Left ventricle myocardium inferior (tissue), 1 donor: Measurements from ENCODE around the gene SLC25A2. TPM values are rescaled to one million over a fixed set of nuclear protein-coding genes. Genes with fewer than 3 reads are reported as not detected.

Experiments
- DNase-seq: peaks from one replicate; pipeline ENCODE4 v3.0.0-alpha.2; 2020
- H3K27ac ChIP-seq: fragments of 200-600 bp; replicated peaks from 2 replicates; pipeline ENCODE4 v1.8.0; 2021
- H3K27me3 ChIP-seq: fragments of 200-600 bp; 2 replicates; pipeline ENCODE4 v1.8.0; 2021; ENCODE audit warnings: low read depth
- H3K36me3 ChIP-seq: fragments of 200-600 bp; 2 replicates; pipeline ENCODE4 v1.8.0; 2021
- H3K4me1 ChIP-seq: fragments of 200-600 bp; 2 replicates; pipeline ENCODE4 v1.8.0; 2021
- H3K4me3 ChIP-seq: fragments of 200-600 bp; 2 replicates; pipeline ENCODE4 v1.8.0; 2021; ENCODE audit warnings: mild to moderate bottlenecking, moderate library complexity
- H3K9me3 ChIP-seq: fragments of 200-600 bp; replicated peaks from 2 replicates; pipeline ENCODE4 v1.8.0; 2021
- intact Hi-C: fragments of 100-400 bp; cut with micrococcal nuclease; formaldehyde crosslinking; loops from one replicate; pipeline ENCODE4 v1.11.0; 2022
- total RNA-seq: library from RNA; stranded (reverse); fragmentation: NEBNext Ultra II Directional; extraction: Animal tissue kit (Norgen Biotek cat#: 25700); gene quantifications from one replicate; pipeline ENCODE4 v1.2.1, GENCODE V29; 2021
- TF ChIP-seq, protein P1 (sequence below): fragments of 200-600 bp; IDR thresholded peaks from 2 replicates; pipeline ENCODE4 v1.8.0; 2021; ENCODE audit warnings: antibody characterized with exemption, mild to moderate bottlenecking, borderline replicate concordance
- donor health status: DM: no; HTN: yes; CAD: no; lungs with severe emphysema.

SLC25A2 gene
- total RNA-seq, 1 donor from 2014 or later, result not detected

DNA sequence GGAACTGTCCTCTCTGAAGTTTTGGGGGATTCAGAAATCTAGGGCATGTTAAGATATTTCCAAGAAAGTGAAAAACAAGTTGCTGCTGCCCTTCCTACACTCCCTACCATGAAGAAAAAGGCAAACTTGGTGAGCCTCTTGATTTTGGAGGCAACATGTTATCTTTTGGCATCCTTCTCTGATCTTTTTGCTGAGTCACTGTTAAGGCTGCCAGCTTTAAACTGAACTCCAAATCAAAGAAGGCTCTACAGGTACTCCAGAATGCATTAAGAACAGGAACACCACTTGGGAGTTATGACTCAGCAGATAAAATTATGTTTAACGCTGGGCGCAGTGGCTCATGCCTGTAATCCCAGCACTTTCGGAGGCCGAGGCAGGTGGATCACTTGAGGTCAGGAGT, 34.7 kb downstream of the SLC25A2 start:
- H3K27me3 ChIP-seq, result no peaks in the 10 kb centered on the region
- TF ChIP-seq, protein P1, sequence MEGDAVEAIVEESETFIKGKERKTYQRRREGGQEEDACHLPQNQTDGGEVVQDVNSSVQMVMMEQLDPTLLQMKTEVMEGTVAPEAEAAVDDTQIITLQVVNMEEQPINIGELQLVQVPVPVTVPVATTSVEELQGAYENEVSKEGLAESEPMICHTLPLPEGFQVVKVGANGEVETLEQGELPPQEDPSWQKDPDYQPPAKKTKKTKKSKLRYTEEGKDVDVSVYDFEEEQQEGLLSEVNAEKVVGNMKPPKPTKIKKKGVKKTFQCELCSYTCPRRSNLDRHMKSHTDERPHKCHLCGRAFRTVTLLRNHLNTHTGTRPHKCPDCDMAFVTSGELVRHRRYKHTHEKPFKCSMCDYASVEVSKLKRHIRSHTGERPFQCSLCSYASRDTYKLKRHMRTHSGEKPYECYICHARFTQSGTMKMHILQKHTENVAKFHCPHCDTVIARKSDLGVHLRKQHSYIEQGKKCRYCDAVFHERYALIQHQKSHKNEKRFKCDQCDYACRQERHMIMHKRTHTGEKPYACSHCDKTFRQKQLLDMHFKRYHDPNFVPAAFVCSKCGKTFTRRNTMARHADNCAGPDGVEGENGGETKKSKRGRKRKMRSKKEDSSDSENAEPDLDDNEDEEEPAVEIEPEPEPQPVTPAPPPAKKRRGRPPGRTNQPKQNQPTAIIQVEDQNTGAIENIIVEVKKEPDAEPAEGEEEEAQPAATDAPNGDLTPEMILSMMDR, result no peak
- H3K9me3 ChIP-seq, result peaks cover 100% of the 10 kb centered on the region
- H3K27ac ChIP-seq, result no peak overlapping the region
- no peaks in the 10 kb centered on the region for H3K4me1 ChIP-seq
- no peak overlapping the region for H3K4me3 ChIP-seq
- intact Hi-C loops, result no loop called here
- no peak for DNase-seq
- peaks cover 38% of the 10 kb centered on the region for H3K36me3 ChIP-seq

DNA sequence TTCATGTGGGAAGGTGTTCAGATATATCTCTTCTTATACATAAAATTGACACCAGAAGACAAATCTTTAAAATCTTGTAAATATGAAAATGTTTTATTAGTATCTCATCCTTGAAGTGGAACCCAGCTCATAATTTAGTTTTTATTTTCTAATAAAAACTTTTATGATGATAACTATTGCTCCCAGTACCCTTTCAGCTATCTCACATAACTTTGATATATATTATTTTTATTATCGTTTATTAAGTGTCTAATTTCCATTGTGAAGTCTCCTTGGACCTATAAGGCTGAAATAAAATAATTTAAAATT, 42.7 kb downstream of the SLC25A2 start:
- intact Hi-C loops, result no loop called here
- Histone ChIP-seq H3K27me3 (no peaks in the 10 kb centered on the region), H3K4me1 (no peaks in the 10 kb centered on the region), H3K27ac (no peak overlapping the region), H3K9me3 (peaks cover 100% of the 10 kb centered on the region), H3K4me3 (no peak overlapping the region), H3K36me3 (peaks cover 77% of the 10 kb centered on the region)
- no peak for DNase-seq
- TF ChIP-seq, protein P1, result no peak

DNA sequence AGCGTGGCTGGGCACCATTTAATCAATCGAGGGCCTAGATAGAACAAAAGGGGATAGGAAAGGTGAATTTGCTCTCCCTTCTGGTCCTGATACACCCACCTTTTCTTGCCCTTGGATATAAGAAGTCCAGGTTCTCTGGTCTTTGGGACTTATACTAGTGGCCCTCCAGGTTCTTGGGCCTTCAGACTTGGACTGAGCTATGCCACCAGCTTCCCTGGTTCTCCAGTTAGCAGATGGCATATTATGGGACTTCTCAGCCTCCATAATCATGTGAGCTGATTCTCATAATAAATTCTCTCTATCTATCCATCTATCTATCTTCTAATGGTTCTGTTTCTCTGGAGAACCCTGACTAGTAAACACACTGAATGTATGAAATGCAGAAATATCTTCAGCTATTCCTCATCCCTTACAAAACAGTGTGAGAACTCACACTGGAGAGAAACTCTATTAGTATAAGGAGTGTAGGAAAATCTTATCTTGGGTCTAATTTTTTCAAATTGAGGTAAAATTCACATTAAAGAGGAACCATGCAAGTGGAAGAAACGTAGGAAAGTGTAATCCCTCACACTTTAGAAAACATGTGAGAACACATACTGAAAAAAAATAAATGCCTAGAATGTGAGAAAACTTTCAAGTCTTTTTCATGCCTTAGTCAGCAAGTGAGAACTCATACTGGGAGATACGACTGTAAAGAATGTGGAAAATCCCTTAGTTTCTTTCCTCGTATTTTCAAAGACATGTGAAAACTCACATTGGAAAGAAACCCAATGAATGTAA, 43.2 kb downstream of the SLC25A2 start:
- Histone ChIP-seq H3K27ac (no peak overlapping the region), H3K9me3 (peaks cover 100% of the 10 kb centered on the region), H3K36me3 (peaks cover 75% of the 10 kb centered on the region), H3K27me3 (no peaks in the 10 kb centered on the region), H3K4me1 (no peaks in the 10 kb centered on the region), H3K4me3 (no peak overlapping the region)
- TF ChIP-seq, protein P1, result no peak
- intact Hi-C loops, result no loop called here
- no peak for DNase-seq

DNA sequence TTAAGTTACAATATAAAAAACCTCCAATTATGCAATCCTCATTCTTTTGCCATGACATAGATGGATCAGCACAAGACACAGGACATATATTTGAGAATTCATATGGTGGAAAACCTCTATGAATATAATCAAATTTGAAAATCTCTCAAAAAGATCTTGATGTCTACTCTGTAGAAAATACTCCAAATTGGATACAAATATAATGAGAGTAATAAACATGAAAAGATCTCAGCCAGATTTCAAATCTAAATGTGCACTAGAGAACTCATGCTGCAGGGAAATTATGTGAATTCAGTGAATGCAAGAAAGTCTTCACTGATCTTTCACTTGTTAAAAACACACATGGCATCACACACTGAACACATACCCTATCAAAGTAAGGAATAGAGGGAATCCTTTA, 44.9 kb downstream of the SLC25A2 start:
- Histone ChIP-seq H3K4me1 (no peaks in the 10 kb centered on the region), H3K4me3 (no peak overlapping the region), H3K36me3 (peaks cover 75% of the 10 kb centered on the region), H3K27ac (no peak overlapping the region), H3K9me3 (peaks cover 100% of the 10 kb centered on the region), H3K27me3 (no peaks in the 10 kb centered on the region)
- intact Hi-C loops, result no loop called here
- TF ChIP-seq, protein P1, result no peak
- no peak for DNase-seq

DNA sequence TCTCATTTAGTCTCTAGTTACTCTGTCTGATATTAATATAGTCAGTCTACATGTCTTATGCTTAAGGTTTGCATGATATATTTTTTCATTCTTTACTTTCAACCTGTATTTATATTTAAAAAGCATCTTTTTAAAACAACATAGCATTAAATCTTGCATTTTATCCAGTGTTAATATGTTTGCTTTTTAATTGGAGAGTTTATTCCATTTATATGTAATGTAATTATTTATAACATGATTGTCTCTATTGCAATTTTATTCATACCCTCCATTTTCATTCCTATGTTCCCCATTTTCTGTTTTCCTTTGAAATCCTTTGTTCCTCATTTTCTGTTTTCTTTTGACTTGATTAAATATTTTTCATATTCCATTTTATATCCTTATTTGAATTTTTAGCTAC, 45.4 kb downstream of the SLC25A2 start:
- Histone ChIP-seq H3K27me3 (no peaks in the 10 kb centered on the region), H3K4me1 (no peaks in the 10 kb centered on the region), H3K27ac (no peak overlapping the region), H3K36me3 (peaks cover 70% of the 10 kb centered on the region), H3K4me3 (no peak overlapping the region), H3K9me3 (peaks cover 100% of the 10 kb centered on the region)
- intact Hi-C loops, result no loop called here
- DNase-seq, result no peak
- TF ChIP-seq, protein P1, result no peak

Other genes with a start within 250 kb of the SLC25A2 start
- 1.1 TPM for gene PCDHB2, start 209.4 kb downstream of the SLC25A2 start, total RNA-seq
- 0.77 TPM for gene PCDHB3, start 203.6 kb downstream of the SLC25A2 start, total RNA-seq
- 0.80 TPM for gene PCDHB4, start 182.2 kb downstream of the SLC25A2 start, total RNA-seq
- gene PCDHB5, start 168.8 kb downstream of the SLC25A2 start, total RNA-seq, result 2.3 TPM
- 0.14 TPM for gene PCDHB6, start 154.0 kb downstream of the SLC25A2 start, total RNA-seq
- gene PCDHB7, start 131.4 kb downstream of the SLC25A2 start, total RNA-seq, result 0.55 TPM
- gene PCDHB8, start 126.3 kb downstream of the SLC25A2 start, total RNA-seq, result 2.1 TPM
- gene PCDHB16, start 121.7 kb downstream of the SLC25A2 start, total RNA-seq, result 1.4 TPM
- gene PCDHB9, start 116.9 kb downstream of the SLC25A2 start, total RNA-seq, result 1.2 TPM
- 0.63 TPM for gene PCDHB10, start 111.7 kb downstream of the SLC25A2 start, total RNA-seq
- gene PCDHB11, start 104.4 kb downstream of the SLC25A2 start, total RNA-seq, result 0.77 TPM
- gene PCDHB12, start 95.3 kb downstream of the SLC25A2 start, total RNA-seq, result 0.69 TPM
- gene PCDHB13, start 90.1 kb downstream of the SLC25A2 start, total RNA-seq, result 2.5 TPM
- gene PCDHB14, start 80.7 kb downstream of the SLC25A2 start, total RNA-seq, result 1.9 TPM
- gene PCDHB15, start 58.7 kb downstream of the SLC25A2 start, total RNA-seq, result 2.8 TPM
- 108 TPM for gene TAF7, start 16.7 kb upstream of the SLC25A2 start, total RNA-seq
- gene PCDHGA1, start 26.5 kb upstream of the SLC25A2 start, total RNA-seq, result 3.1 TPM
- gene PCDHGA2, start 34.7 kb upstream of the SLC25A2 start, total RNA-seq, result 7.8 TPM
- gene PCDHGA3, start 39.8 kb upstream of the SLC25A2 start, total RNA-seq, result 12.2 TPM
- gene PCDHGB1, start 46.0 kb upstream of the SLC25A2 start, total RNA-seq, result 5.7 TPM
- 7.3 TPM for gene PCDHGA4, start 51.0 kb upstream of the SLC25A2 start, total RNA-seq
- 8.8 TPM for gene PCDHGB2, start 55.9 kb upstream of the SLC25A2 start, total RNA-seq
- 4.9 TPM for gene PCDHGA5, start 60.1 kb upstream of the SLC25A2 start, total RNA-seq
- gene PCDHGB3, start 66.2 kb upstream of the SLC25A2 start, total RNA-seq, result 6.3 TPM
- 5.6 TPM for gene PCDHGA6, start 69.8 kb upstream of the SLC25A2 start, total RNA-seq
- 5.8 TPM for gene PCDHGA7, start 78.7 kb upstream of the SLC25A2 start, total RNA-seq
- 4.2 TPM for gene PCDHGB4, start 83.6 kb upstream of the SLC25A2 start, total RNA-seq
- gene PCDHGA8, start 88.6 kb upstream of the SLC25A2 start, total RNA-seq, result 8.5 TPM
- gene PCDHGB5, start 93.9 kb upstream of the SLC25A2 start, total RNA-seq, result 6.0 TPM
- 3.9 TPM for gene PCDHGA9, start 98.7 kb upstream of the SLC25A2 start, total RNA-seq
- gene PCDHGB6, start 104.0 kb upstream of the SLC25A2 start, total RNA-seq, result 5.0 TPM
- gene PCDHGA10, start 108.9 kb upstream of the SLC25A2 start, total RNA-seq, result 5.0 TPM
- gene PCDHGB7, start 113.6 kb upstream of the SLC25A2 start, total RNA-seq, result 7.9 TPM
- gene PCDHGA11, start 117.0 kb upstream of the SLC25A2 start, total RNA-seq, result 3.8 TPM
- gene PCDHGA12, start 126.5 kb upstream of the SLC25A2 start, total RNA-seq, result 4.8 TPM
- 15.6 TPM for gene PCDHGC3, start 171.9 kb upstream of the SLC25A2 start, total RNA-seq
- gene PCDHGC4, start 181.0 kb upstream of the SLC25A2 start, total RNA-seq, result 1.8 TPM
- gene PCDHGC5, start 185.0 kb upstream of the SLC25A2 start, total RNA-seq, result 2.9 TPM